HL-60 (cell line): Measurements from ENCODE around the gene TGIF2.

Experiments
- GABPA ChIP-seq: IDR thresholded peaks from 2 replicates; pipeline ENCODE4 v1.6.1; 2012; ENCODE audit warnings: low read depth
- POLR2AphosphoS5 ChIP-seq: IDR thresholded peaks from 2 replicates; pipeline ENCODE4 v1.6.1; 2012; ENCODE audit warnings: low read depth
- SPI1 ChIP-seq: IDR thresholded peaks from 2 replicates; pipeline ENCODE4 v1.6.1; 2012; ENCODE audit warnings: low read depth, mild to moderate bottlenecking, borderline replicate concordance
- TF ChIP-seq, protein P1 (sequence below): IDR thresholded peaks from one replicate; pipeline ENCODE4 v1.5.1; 2011; ENCODE audit warnings: low read length, control low read depth, inconsistent platforms; ENCODE audit not compliant: insufficient read depth
- TF ChIP-seq, protein P2 (sequence below): IDR thresholded peaks from 2 replicates; pipeline ENCODE4 v1.6.1; 2012; ENCODE audit warnings: low read depth; ENCODE audit not compliant: insufficient replicate concordance

DNA sequence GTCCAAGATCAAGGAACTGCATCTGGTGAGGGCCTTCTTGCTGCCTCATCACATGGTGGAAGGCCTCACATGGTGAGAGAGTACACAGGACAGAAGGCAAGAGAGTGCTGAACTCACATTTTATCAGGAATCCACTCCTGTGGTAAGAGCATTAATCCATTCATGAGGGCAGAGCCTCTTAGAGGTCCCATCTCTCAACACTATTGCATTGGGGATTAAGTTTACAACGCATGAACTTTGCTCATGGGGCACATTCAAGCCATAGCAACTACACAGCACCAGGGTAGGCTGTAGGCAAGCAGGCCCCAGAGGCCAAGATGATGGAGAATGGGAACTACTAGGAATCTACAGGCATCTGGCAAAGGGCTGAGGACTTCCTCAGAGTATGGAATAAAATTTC lies 10.0 kb upstream of the TGIF2 start:
- TF ChIP-seq, protein P1, sequence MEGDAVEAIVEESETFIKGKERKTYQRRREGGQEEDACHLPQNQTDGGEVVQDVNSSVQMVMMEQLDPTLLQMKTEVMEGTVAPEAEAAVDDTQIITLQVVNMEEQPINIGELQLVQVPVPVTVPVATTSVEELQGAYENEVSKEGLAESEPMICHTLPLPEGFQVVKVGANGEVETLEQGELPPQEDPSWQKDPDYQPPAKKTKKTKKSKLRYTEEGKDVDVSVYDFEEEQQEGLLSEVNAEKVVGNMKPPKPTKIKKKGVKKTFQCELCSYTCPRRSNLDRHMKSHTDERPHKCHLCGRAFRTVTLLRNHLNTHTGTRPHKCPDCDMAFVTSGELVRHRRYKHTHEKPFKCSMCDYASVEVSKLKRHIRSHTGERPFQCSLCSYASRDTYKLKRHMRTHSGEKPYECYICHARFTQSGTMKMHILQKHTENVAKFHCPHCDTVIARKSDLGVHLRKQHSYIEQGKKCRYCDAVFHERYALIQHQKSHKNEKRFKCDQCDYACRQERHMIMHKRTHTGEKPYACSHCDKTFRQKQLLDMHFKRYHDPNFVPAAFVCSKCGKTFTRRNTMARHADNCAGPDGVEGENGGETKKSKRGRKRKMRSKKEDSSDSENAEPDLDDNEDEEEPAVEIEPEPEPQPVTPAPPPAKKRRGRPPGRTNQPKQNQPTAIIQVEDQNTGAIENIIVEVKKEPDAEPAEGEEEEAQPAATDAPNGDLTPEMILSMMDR: no peak
- TF ChIP-seq POLR2AphosphoS5: no peak
- TF ChIP-seq GABPA: no peak
- no peak for TF ChIP-seq SPI1
- TF ChIP-seq, protein P2, sequence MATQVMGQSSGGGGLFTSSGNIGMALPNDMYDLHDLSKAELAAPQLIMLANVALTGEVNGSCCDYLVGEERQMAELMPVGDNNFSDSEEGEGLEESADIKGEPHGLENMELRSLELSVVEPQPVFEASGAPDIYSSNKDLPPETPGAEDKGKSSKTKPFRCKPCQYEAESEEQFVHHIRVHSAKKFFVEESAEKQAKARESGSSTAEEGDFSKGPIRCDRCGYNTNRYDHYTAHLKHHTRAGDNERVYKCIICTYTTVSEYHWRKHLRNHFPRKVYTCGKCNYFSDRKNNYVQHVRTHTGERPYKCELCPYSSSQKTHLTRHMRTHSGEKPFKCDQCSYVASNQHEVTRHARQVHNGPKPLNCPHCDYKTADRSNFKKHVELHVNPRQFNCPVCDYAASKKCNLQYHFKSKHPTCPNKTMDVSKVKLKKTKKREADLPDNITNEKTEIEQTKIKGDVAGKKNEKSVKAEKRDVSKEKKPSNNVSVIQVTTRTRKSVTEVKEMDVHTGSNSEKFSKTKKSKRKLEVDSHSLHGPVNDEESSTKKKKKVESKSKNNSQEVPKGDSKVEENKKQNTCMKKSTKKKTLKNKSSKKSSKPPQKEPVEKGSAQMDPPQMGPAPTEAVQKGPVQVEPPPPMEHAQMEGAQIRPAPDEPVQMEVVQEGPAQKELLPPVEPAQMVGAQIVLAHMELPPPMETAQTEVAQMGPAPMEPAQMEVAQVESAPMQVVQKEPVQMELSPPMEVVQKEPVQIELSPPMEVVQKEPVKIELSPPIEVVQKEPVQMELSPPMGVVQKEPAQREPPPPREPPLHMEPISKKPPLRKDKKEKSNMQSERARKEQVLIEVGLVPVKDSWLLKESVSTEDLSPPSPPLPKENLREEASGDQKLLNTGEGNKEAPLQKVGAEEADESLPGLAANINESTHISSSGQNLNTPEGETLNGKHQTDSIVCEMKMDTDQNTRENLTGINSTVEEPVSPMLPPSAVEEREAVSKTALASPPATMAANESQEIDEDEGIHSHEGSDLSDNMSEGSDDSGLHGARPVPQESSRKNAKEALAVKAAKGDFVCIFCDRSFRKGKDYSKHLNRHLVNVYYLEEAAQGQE: no peak
